HG02678 (cell line): Measurements from ENCODE around the gene NUBPL.
"Not testable (repeated sequence)": the region's sequence is repeated elsewhere in the genome, so short reads cannot be mapped to it uniquely, and the experiment has no call there.

Experiments used
- ATAC-seq: cut with Tn5 transposase; IDR thresholded peaks from one replicate; pipeline ENCODE4 v1.9.1; 2021; ENCODE audit warnings: mild to moderate bottlenecking, moderate library complexity; ENCODE audit not compliant: unreplicated experiment

Gene NUBPL

DNA sequence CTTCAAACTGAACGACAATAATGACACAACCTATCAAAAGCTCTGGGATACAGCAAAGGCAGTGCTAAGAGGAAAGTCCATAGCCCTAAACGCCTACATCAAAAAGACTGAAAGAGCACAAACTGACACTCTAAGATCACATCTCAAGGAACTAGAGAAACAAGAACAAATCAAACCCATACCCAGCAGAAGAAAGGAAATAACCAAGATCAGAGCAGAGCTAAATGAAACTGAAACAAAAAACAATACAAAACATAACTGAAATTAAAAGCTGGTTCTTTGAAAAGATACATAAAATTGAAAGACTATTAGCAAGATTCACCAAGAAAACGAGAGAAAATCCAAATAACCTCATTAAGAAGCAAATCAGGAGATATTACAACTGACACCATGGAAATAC, 306.9 kb downstream of the NUBPL start:
- ATAC-seq, result not testable (repeated sequence)

DNA sequence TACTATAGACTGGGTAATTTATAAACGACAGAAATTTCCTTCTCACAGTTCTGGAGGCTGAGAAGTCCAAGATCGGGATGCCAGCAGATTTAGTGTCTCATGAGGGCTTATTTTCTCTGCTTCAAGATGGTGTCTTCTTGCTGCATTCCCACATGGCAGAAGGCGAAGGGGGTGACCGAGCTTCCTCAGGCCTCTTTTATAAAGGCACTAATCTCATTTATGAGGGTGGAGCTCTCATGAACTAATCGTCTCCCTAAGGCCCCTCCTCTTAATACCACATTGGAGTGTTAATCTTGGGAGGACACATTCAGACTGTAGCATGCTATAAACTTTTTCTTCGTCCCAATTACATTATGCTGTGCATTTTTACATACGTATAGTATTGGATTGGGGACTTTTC, 315.5 kb downstream of the NUBPL start:
- no peak for ATAC-seq

DNA sequence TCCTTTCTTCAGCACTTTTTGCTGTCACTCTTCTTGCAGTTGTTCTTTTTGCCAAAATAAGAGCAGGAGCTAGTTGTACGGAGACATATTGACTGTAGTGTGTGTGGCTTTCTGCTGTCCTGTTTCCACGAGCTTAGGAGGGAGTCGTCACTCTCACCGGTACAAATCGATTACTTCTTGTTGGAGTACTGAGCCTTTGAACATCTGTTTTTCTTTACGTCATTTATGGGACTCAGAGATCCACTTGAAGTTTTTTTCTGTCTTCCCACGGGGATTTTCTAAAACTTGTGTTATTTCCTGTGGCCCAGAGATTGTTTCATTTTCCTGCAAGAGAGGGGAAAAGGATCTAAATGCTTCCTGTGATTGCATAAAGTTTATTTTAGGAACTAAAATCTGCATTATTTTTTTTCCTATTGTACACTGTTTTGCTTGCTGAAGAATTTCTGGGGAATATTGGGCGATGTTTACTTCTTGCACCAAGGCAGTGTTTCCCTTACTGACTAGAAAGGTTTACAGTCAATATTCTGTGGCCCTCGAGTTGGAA, 316.1 kb downstream of the NUBPL start:
- no peak for ATAC-seq

DNA sequence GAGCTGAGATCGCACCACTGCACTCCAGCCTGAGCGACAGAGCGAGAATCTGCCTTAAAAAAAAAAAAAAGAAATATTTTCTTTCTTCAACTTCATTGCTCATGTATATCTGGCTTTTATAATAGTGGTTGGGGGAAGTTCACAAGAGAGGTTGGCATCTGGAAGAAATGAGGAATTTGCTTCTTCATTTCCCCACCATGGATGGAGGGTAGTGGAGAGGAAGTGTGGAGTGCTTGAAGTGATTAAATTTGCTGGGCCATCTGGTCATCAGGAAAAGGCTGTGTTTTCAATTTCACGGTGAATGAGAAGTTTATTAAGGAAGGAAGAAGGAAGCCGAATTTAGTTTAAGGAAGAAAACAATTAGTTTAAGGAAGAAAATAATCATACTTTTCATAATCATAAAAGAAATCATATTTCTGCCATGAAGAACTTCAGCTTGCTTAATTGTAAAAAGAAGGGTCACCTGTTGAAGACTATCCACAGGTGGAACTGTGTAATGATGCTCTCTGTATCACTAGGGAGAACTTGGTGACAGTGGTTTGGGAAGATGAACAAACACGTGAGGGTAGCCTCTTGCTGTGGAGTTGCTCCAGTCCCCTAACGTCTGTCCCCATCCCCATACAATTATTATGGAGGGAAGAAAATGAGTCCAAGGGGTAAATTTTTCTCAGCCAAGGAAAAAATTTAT, 318.6 kb downstream of the NUBPL start:
- no peak for ATAC-seq

DNA sequence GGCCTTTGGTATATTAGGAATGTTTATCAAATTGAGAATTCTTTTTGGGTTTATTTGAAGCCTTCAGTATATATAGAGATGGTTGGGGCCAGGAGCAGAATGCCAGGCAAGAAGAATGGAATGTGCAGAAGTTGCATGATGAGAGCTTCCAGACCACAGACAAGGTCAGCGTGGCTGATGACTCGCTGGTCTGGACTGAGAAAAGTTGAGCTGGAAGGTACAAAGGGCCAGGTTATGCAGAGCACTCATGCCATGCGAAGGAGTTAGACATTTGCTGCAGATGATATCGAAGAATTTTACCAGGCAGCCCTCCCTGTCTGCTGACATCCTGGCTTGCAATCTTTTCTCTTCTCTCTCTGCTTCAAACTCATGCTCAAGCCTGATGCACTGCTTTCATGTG, 319.7 kb downstream of the NUBPL start:
- no peak for ATAC-seq

DNA sequence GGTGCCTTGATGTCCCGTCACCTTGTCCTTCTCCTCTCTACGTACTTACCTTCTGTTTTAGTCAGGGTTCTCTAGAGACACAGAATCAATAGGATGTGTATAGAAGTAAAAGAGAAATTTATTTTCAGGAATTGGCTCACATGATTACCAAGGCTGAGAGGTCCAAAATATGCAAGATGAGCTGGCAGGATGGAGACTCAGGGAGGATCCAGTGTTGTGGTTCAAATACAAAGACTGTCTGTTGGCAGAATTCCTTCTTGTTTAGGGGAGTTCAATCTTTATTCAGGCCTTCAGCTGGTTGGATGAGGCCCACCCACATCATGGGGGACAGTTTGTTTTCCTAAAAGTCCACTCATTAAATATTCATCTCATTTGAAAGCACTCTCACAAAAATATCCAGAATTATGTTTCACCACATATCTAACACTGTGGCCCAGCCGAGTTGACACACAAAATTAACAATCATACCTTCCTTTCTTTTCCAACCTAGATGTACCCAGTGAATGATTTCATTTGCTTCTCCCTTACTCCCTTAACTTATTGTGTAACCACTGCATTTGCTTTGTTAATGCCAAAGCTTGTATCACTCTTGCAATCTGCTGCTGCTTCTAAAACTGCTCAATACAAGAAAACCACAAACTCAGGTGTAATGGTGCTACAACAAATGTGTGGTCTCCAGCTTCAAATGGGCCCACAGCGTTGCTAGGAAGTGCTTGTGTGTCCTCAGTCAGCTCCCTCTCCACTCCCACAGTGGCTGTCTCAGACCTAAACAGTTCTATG, 320.5 kb downstream of the NUBPL start:
- ATAC-seq, result no peak

DNA sequence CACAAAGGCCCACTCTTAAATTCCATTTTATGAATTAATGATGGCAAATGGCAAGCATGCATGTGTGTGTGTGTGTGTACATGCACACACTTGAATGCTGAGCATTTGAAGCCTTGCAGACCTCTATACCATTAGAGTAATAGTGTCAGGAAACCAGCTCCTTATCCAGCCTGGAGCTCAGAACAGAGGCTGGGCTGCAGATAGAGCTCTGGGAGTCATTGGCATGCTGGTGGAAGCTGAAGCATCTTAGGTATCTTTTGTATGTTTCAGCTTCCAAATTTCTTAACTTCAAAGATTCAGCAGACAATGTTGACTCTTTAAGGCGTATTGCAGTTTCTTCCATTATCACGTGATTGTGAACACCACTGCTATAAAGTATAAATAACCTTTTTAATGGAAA, 323.0 kb downstream of the NUBPL start:
- no peak for ATAC-seq

DNA sequence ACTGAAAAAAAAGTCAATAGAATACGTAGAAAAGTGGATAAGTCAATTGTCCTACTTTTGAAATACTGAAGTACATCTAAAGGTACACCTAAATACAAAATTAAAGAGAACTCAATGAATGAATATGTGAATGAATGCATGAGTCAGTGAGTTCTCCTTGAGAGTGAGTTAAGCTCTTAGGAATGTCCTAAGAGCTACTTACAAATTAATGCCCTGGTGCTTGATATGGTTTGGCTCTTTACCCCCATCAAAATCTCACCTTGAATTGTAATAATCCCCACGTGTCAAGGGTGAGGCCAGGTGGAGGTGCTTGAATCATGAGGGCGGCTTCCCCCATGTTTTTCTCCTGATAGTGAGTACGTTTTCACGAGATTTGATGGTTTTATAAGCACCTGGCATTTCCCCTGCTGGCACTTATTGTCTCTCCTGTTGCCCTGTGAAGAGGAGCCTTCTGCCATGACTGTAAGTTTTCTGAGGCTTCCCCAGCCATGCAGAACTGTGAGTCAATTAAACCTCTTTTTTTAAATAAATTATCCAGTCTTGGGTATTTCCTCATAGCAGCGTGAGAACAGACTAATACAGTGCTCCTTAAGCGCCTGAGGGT, 323.7 kb downstream of the NUBPL start:
- ATAC-seq, result no peak

DNA sequence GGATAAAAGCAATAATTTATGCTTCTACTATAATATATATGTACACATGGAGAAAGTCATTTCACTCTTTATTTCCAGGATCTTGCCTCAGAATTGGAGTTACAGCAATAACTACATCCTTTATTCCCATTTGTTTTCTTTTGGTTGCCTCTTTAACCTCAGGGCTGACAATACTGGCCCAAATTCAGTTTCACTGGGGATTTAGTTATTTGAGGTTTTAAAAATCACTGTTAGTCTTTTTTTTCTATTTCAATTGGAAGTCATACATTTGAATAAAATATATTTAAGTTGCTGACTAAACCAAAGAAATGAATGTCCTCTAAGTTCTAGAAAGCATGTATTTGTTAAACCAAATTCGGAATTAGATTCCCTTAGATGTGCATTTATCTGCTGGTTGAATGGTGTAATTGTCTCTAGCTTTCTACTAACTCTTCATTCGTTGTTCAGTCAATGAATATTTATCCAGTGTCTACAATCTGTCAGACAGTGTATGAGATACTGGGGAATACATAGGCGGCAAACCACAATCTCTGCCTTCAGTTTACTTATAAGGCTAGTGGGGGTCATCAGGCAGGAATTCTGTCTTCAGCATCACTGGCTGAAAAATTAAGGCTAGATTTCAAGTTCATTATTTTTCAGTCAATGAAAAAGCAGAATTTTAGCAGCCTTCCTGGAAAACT, 325.1 kb downstream of the NUBPL start:
- ATAC-seq, result no peak

DNA sequence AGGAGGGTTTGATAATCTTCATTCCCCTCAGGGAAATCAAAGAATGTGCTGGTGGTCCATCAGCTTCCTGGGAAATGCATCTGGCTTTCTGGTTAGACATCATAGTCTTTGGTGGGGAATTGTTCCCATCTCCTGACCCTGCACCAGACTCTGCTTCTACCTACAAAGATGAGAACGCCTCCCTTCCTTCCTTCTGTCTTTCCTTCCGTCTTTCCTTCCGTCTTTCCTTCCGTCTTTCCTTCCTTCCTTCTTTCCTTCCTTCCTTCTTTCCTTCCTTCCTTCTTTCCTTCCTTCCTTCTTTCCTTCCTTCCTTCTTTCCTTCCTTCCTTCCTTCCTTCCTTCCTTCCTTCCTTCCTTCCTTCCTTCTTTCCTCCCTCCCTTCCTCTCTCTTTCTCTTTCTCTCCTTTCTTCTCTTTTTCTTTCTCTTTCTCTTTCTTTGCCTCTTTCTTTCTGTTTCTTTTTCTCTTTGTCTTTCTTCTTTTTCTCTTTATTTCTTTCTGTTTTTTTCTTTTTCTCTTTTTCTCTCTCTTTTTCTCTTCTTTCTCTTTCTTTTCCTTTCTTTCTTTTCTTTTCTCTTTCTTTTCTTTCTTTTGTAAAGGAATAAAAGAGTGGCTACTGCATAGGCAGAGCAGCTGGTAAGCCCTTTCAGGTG, 326.9 kb downstream of the NUBPL start:
- ATAC-seq, result no peak

DNA sequence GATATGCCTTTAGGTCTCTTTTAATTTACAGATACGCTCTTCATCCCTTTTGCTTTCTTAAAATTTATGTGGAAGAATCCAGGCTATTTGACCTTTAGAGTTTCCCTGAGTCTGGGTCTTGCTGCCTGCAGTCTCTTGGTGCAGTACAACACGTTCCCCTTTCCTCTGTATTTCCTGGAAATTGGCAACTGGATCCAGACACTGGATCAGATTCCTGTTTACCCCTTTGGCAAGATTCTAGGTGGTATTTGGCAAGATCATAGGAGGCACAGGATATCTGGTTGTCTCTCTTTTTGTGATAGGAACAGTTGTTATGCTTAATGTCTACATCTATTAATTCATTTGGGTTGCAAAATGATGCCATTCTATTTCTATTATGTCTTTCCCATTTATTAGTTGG, 328.1 kb downstream of the NUBPL start:
- no peak for ATAC-seq

DNA sequence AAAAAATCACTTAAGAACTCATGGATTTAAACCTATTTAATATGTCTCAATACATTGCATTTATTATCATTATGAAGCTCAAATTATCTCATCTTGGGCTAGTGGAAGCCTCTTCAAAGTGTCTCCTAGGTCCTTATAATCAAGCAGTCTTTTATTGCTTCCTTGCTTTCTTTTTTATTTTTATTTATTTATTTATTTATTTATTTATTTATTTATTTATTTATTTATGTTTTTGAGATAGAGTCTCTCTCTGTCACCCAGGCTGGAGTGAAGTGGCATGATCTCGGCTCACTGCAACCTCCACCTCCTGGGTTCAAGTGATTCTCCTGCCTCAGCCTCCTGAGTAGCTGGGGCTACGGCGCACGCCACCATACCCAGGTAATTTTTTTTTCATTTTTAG, 329.0 kb downstream of the NUBPL start:
- ATAC-seq, result not testable (repeated sequence)

DNA sequence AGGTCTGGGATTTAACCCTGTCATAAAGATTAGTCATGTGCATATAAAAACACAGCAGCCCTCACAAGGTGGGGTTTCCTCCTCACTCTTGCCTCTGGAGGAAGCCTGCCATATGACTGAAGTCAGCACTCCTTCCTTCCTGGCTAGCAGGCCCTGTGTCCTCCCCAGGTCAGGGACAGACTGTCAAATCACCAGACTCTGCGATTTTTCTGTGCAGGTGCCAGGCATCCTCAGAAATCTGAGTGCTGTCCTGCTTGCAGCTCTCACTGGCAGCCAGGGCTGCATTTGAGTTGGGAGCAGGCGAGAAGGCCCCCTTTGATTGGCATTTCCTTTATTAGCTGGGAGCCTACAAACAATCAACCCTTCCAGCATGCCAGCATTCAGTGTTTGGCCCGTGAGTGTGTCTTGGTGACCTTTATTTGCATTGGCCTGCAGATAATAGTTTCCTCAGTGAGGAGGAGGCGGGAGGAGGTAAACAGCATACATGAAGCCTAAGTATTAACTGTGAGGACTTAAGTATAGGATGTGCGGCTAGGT, 332.1 kb downstream of the NUBPL start:
- ATAC-seq, result no peak

DNA sequence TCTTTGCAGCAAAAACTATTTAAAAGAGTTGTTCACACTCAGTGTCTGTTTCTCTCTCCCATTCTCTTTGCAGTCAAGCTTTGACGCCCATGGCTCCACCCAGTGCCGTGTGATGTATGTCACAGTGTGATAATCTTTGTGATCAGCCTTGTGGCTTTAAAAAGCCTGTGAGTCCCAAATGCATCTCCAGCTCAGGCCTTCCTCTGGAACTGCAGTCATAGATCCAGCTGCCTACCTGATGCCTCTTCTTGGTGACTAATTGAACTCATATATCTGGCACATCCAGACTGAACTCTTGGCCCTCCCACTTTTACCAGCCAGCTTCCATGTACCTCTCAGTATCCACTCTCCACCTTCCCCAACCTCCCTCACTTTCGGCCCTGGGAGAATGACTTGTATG, 333.1 kb downstream of the NUBPL start:
- ATAC-seq, result no peak

DNA sequence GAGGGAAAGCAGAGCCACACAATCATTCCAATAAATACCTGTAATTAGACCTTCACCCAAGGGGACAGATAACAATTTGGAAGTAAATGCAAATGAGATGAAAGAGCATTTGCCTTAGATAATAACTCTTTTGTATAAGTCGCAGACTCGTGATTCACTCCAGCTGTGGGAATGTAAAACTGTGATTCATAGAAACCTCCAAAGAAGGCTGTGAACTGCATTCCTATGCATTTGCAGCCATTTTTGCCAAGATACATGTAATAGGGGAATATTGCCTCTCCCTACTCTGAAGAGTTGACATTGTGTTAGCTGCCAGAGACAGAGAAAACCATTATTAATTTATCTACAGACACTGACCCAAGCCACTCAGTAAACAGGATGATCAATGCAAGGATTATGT, 334.0 kb downstream of the NUBPL start:
- no peak for ATAC-seq

DNA sequence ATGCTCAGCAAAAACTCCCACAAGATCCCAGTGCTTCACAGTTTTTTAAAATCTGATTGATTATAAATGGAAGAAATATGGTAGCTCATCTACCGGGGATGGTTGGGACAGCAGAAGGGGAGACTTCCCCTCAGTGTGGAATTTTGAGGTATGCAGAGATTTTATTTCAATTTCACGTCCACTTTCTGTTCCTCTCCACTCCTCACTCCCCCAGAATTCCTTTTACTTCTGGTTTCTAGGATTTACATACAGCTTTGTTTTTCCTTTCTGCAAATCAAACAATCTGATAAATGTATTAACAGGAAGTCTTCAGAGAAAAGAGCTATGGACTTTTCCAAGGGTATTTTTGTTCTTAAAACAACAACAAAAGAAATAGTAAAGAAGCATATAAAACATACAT, 334.4 kb downstream of the NUBPL start:
- no peak for ATAC-seq

DNA sequence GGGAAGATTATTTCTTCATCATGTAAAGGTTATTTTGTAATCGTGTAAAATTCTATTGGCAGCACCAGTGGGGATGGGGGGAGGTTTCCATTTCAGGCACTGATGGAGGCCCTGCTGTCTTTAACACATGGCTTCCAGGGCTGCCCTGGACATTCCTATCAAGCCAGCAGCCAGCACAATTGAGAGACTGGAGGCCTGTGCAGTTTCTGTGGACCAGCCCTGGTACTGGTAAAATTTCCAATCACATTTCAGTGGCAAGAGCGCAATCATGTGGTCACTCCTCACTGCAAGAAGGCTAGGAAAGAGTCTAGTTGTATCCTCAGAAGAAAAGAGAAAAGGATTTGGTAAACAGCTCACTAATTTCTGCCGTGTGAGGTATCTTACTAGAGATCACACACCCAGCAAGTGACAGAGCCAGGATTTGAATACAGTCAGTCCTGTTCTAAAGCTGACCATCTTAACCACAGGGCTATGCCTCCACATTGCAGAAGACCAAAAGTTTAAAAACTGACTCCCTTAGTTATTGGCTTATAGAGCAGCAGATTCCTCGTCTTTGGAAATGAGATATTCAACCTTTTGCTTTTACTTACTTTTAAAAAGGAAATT, 336.5 kb downstream of the NUBPL start:
- no peak for ATAC-seq

DNA sequence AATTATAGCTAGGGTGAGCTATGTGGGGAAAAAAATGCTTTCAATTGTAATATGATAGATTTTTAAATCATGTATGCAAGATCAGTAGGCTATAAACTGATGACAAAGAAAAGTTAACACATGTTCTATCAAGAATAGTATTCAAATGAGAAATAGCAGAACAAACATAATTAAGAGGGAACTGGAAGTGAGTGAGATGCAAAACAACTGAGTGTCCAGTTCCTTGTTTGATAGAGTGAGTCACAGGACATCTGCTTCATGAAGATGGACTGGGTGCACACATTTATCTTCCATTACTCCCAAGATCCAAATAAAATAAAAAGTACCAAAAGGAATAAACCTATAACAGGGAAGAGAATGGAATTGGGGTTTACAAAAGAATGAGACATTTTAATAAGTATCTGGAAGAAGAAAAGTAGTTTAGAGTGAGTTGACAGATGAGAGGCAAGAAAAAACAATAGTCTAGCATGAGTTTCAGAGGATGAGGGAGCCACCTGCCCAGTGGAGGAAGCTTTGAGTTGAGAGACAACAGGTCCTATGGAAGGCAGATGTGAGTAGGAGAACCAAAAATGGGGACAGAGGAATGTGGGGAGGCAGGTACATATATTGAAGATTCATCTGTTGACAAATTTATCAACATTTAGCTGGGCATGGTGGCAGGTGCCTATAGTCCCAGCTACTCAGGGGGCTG, 337.8 kb downstream of the NUBPL start:
- ATAC-seq, result no peak

DNA sequence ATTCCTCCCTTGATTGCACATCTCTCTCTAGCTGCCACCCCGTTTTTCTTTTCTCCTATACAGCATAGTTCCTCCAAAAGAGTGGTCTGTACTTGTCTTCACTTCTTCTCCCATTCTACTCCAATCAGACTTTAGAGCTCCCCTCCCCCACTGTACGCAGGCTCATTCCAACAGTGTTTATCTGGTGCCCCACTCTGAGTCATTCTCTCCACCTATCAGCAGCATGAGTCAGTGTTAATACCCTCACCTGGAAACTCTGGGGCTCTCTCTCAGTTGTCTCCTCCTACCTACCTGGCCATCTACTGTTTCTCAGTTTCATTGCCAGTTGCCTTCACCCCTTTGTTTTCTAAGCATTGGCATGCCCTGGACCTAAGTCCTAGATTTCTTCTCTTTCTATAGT, 340.8 kb downstream of the NUBPL start:
- no peak for ATAC-seq
